HG03159 (cell line): ENCODE results near the gene UMODL1.

ENCODE experiments used
- ATAC-seq: cut with Tn5 transposase; IDR thresholded peaks from one replicate; pipeline ENCODE4 v1.9.1; 2021; ENCODE audit warnings: mild to moderate bottlenecking, moderate library complexity; ENCODE audit not compliant: unreplicated experiment

UMODL1 gene

GRCh38 chr21:42093186-42093585 lies 22.1 kb downstream of the UMODL1 start:
- no peak for ATAC-seq

- no peak for ATAC-seq
Measured at GRCh38 chr21:42093991-42094421, 22.9 kb downstream of the UMODL1 start.

- no peak for ATAC-seq
Measured at GRCh38 chr21:42094811-42095210, 23.7 kb downstream of the UMODL1 start.

GRCh38 chr21:42095581-42095980 lies 24.5 kb downstream of the UMODL1 start:
- ATAC-seq, result no peak

GRCh38 chr21:42096566-42096965 lies 25.4 kb downstream of the UMODL1 start:
- no peak for ATAC-seq

GRCh38 chr21:42097274-42097673 lies 26.2 kb downstream of the UMODL1 start:
- ATAC-seq, result no peak

- ATAC-seq, result no peak
Measured at GRCh38 chr21:42097860-42098454, 26.8 kb downstream of the UMODL1 start.

GRCh38 chr21:42098957-42099505 lies 27.9 kb downstream of the UMODL1 start:
- ATAC-seq, result no peak

GRCh38 chr21:42101246-42101645 lies 30.1 kb downstream of the UMODL1 start:
- ATAC-seq, result no peak

GRCh38 chr21:42102076-42102475 lies 31.0 kb downstream of the UMODL1 start:
- no peak for ATAC-seq

GRCh38 chr21:42102526-42102925 lies 31.4 kb downstream of the UMODL1 start:
- no peak for ATAC-seq

- ATAC-seq, result no peak
Measured at GRCh38 chr21:42102991-42103390, 31.9 kb downstream of the UMODL1 start.

GRCh38 chr21:42103843-42104242 lies 32.7 kb downstream of the UMODL1 start:
- ATAC-seq, result no peak

GRCh38 chr21:42105476-42106315 lies 34.6 kb downstream of the UMODL1 start:
- no peak for ATAC-seq

- ATAC-seq, result no peak
Measured at GRCh38 chr21:42106425-42106824, 35.3 kb downstream of the UMODL1 start.

GRCh38 chr21:42107177-42107880 lies 36.2 kb downstream of the UMODL1 start:
- ATAC-seq, result no peak

- peak; percentile 82 for ATAC-seq
Measured at GRCh38 chr21:42107881-42108553, 36.9 kb downstream of the UMODL1 start.

GRCh38 chr21:42108554-42109340 lies 37.6 kb downstream of the UMODL1 start:
- ATAC-seq, result no peak

- no peak for ATAC-seq
Measured at GRCh38 chr21:42109473-42109872, 38.4 kb downstream of the UMODL1 start.

GRCh38 chr21:42109873-42110525 lies 38.9 kb downstream of the UMODL1 start:
- no peak for ATAC-seq
